Hepatocyte (in vitro differentiated cells): ENCODE data around the gene ARL5A.

Experiments
- EZH2 ChIP-seq: fragments of 200-600 bp; sonication (generic); IDR thresholded peaks from 2 replicates; pipeline ENCODE4 v1.6.1; 2016; ENCODE audit warnings: antibody characterized with exemption, mild to moderate bottlenecking, borderline replicate concordance
- EZH2phosphoT487 ChIP-seq: fragments of 200-600 bp; sonication (generic); IDR thresholded peaks from one replicate; pipeline ENCODE4 v1.6.1; 2018; ENCODE audit warnings: antibody characterized with exemption, mild to moderate bottlenecking, low read depth, moderate library complexity; ENCODE audit not compliant: unreplicated experiment, severe bottlenecking
- TF ChIP-seq, protein P1 (sequence below): fragments of 200-600 bp; sonication (generic); IDR thresholded peaks from 2 replicates; pipeline ENCODE4 v1.5.1; 2016; ENCODE audit warnings: antibody characterized with exemption, mild to moderate bottlenecking; ENCODE audit not compliant: poor library complexity

DNA sequence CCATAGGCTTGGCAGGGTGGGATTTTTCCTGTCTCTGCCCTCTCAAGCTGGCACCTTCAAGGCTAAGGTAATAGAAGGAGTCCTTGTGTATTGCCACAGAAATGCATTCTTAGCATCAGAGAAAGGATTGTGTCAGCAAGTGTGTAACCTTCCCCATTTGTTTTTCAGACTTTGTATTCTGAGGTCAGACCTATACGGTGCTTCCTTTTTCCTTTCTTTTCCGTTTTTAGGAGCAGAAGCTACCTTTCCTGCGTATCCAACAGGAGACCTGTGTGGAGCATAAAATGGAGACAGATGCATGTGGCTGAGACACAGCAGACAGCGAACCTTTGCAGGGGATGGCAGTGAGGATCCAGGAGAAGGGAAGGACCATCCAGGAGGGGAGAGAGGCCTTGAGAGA, 46.6 kb downstream of the ARL5A start:
- TF ChIP-seq, protein P1, sequence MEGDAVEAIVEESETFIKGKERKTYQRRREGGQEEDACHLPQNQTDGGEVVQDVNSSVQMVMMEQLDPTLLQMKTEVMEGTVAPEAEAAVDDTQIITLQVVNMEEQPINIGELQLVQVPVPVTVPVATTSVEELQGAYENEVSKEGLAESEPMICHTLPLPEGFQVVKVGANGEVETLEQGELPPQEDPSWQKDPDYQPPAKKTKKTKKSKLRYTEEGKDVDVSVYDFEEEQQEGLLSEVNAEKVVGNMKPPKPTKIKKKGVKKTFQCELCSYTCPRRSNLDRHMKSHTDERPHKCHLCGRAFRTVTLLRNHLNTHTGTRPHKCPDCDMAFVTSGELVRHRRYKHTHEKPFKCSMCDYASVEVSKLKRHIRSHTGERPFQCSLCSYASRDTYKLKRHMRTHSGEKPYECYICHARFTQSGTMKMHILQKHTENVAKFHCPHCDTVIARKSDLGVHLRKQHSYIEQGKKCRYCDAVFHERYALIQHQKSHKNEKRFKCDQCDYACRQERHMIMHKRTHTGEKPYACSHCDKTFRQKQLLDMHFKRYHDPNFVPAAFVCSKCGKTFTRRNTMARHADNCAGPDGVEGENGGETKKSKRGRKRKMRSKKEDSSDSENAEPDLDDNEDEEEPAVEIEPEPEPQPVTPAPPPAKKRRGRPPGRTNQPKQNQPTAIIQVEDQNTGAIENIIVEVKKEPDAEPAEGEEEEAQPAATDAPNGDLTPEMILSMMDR: no peak
- TF ChIP-seq EZH2 (no peak), EZH2phosphoT487 (no peak)
